ENCODE results near the gene ATG13.

ATG13 gene

GRCh38 chr11:46604796-46605195 lies 12.6 kb upstream of the ATG13 start:
- DNase-seq (ENCODE audit: insufficient read length, low spot score) (no peak), FAIRE-seq (no peak)

GRCh38 chr11:46607516-46607915 lies 9.8 kb upstream of the ATG13 start:
- no peak for DNase-seq (ENCODE audit: insufficient read length, low spot score)
- no peak for FAIRE-seq

GRCh38 chr11:46609386-46609785 lies 8.0 kb upstream of the ATG13 start:
- FAIRE-seq (no peak), DNase-seq (ENCODE audit: insufficient read length, low spot score) (no peak)

- no peak for FAIRE-seq
- no peak for DNase-seq (ENCODE audit: insufficient read length, low spot score)
Measured at GRCh38 chr11:46611526-46612304, 5.6 kb upstream of the ATG13 start.

GRCh38 chr11:46612326-46612725 lies 5.0 kb upstream of the ATG13 start:
- FAIRE-seq (no peak), DNase-seq (ENCODE audit: insufficient read length, low spot score) (no peak)

- no peak for FAIRE-seq
- no peak for DNase-seq (ENCODE audit: insufficient read length, low spot score)
Measured at GRCh38 chr11:46615756-46616155, 1.6 kb upstream of the ATG13 start.

- no peak for DNase-seq (ENCODE audit: insufficient read length, low spot score)
- FAIRE-seq = no peak
Measured at GRCh38 chr11:46616551-46617133, 711 bp upstream of the ATG13 start.

GRCh38 chr11:46617972-46618314 lies 590 bp downstream of the ATG13 start:
- DNase-seq (ENCODE audit: insufficient read length, low spot score) (no peak), FAIRE-seq (no peak)

GRCh38 chr11:46618837-46619236 lies 1.5 kb downstream of the ATG13 start:
- FAIRE-seq (no peak), DNase-seq (ENCODE audit: insufficient read length, low spot score) (no peak)

- no peak for FAIRE-seq
Measured at GRCh38 chr11:46625406-46625805, 8.1 kb downstream of the ATG13 start.

GRCh38 chr11:46628961-46629360 lies 11.6 kb downstream of the ATG13 start:
- DNase-seq (ENCODE audit: insufficient read length, low spot score) (no peak), FAIRE-seq (no peak)

More at GRCh38 chr11:46625406-46625805, 8.1 kb downstream of the ATG13 start:
- no peak for DNase-seq (ENCODE audit: insufficient read length, low spot score)

GRCh38 chr11:46630237-46630636 lies 12.9 kb downstream of the ATG13 start:
- no peak for FAIRE-seq
- no peak for DNase-seq (ENCODE audit: insufficient read length, low spot score)

- no peak for DNase-seq (ENCODE audit: insufficient read length, low spot score)
- FAIRE-seq = no peak
Measured at GRCh38 chr11:46631676-46632075, 14.3 kb downstream of the ATG13 start.

GRCh38 chr11:46632502-46632901 lies 15.1 kb downstream of the ATG13 start:
- no peak for FAIRE-seq

GRCh38 chr11:46633291-46634217 lies 16.2 kb downstream of the ATG13 start:
- FAIRE-seq = no peak

More at GRCh38 chr11:46632502-46632901, 15.1 kb downstream of the ATG13 start:
- DNase-seq (ENCODE audit: insufficient read length, low spot score) = no peak

GRCh38 chr11:46635557-46636139 lies 18.3 kb downstream of the ATG13 start:
- FAIRE-seq = no peak
- DNase-seq (ENCODE audit: insufficient read length, low spot score) = no peak

More at GRCh38 chr11:46633291-46634217, 16.2 kb downstream of the ATG13 start:
- no peak for DNase-seq (ENCODE audit: insufficient read length, low spot score)

- no peak for FAIRE-seq
Measured at GRCh38 chr11:46637546-46637945, 20.2 kb downstream of the ATG13 start.

GRCh38 chr11:46639197-46639839 lies 22.0 kb downstream of the ATG13 start:
- DNase-seq (ENCODE audit: insufficient read length, low spot score) (no peak), FAIRE-seq (no peak)

More at GRCh38 chr11:46637546-46637945, 20.2 kb downstream of the ATG13 start:
- no peak for DNase-seq (ENCODE audit: insufficient read length, low spot score)

- no peak for FAIRE-seq
- DNase-seq (ENCODE audit: insufficient read length, low spot score) = no peak
Measured at GRCh38 chr11:46640036-46640788, 22.9 kb downstream of the ATG13 start.

- FAIRE-seq (no peak), DNase-seq (ENCODE audit: insufficient read length, low spot score) (no peak)
Measured at GRCh38 chr11:46641639-46642038, 24.3 kb downstream of the ATG13 start.

Measured in HTR-8/SVneo (cell line).